Measurements from ENCODE around the gene VPS18. TPM values are rescaled to one million over a fixed set of nuclear protein-coding genes. Genes with fewer than 3 reads are reported as not detected.

The VPS18 gene
- total RNA-seq, 1 experiment from 2014 or later: 17.3 TPM

- peak; percentile 49 to 65 for DNase-seq
- Histone ChIP-seq H3K27me3 (no peaks in the 10 kb centered on the region), H3K36me3 (no peaks in the 10 kb centered on the region), H3K9me3 (replicated peaks) (no peaks in the 10 kb centered on the region), H3K4me1 (peaks cover 20% of the 10 kb centered on the region), H3K27ac (peak overlapping the region; percentile 31; the same call in 1 of the 2 replicates), H3K4me3 (peak overlapping the region; percentile 66)
These were observed 46.8 kb downstream of the VPS18 start for GRCh38 chr15:40941068-40941527.

GRCh38 chr15:40941528-40942336 lies 47.5 kb downstream of the VPS18 start:
- Histone ChIP-seq H3K4me1 (peaks cover 20% of the 10 kb centered on the region), H3K36me3 (no peaks in the 10 kb centered on the region), H3K9me3 (replicated peaks) (no peaks in the 10 kb centered on the region), H3K4me3 (peak overlapping the region; percentile 66), H3K27me3 (no peaks in the 10 kb centered on the region), H3K27ac (peak overlapping the region; percentile 31; the same call in 1 of the 2 replicates)
- peak; percentile 71 to 76 for DNase-seq

- no peaks in the 10 kb centered on the region for H3K36me3 ChIP-seq
- no peaks in the 10 kb centered on the region for H3K27me3 ChIP-seq
- no peaks in the 10 kb centered on the region for H3K9me3 ChIP-seq (replicated peaks)
- H3K4me3 ChIP-seq: peak overlapping the region; percentile 66
- peaks cover 16% of the 10 kb centered on the region for H3K4me1 ChIP-seq
- no peak overlapping the region for H3K27ac ChIP-seq
- no peak for DNase-seq
These were observed 48.1 kb downstream of the VPS18 start for GRCh38 chr15:40942337-40942854.

- H3K9me3 ChIP-seq (replicated peaks): no peaks in the 10 kb centered on the region
- H3K4me3 ChIP-seq: peak overlapping the region; percentile 66; the same call in 1 of the 2 replicates
- H3K27ac ChIP-seq: no peak overlapping the region
- no peaks in the 10 kb centered on the region for H3K36me3 ChIP-seq
- no peaks in the 10 kb centered on the region for H3K27me3 ChIP-seq
- H3K4me1 ChIP-seq: peaks cover 16% of the 10 kb centered on the region
- no peak for DNase-seq
These were observed 48.6 kb downstream of the VPS18 start for GRCh38 chr15:40942878-40943277.

- Histone ChIP-seq H3K4me3 (no peak overlapping the region), H3K9me3 (replicated peaks) (no peaks in the 10 kb centered on the region), H3K27me3 (no peaks in the 10 kb centered on the region), H3K36me3 (no peaks in the 10 kb centered on the region), H3K4me1 (peaks cover 16% of the 10 kb centered on the region), H3K27ac (no peak overlapping the region)
- no peak for DNase-seq
These were observed 49.6 kb downstream of the VPS18 start for GRCh38 chr15:40943764-40944365.

GRCh38 chr15:40944510-40945296 lies 50.5 kb downstream of the VPS18 start:
- Histone ChIP-seq H3K27me3 (no peaks in the 10 kb centered on the region), H3K9me3 (replicated peaks) (no peaks in the 10 kb centered on the region), H3K4me1 (peaks cover 16% of the 10 kb centered on the region), H3K4me3 (no peak overlapping the region), H3K27ac (no peak overlapping the region), H3K36me3 (no peaks in the 10 kb centered on the region)
- DNase-seq: no peak

GRCh38 chr15:40948706-40949473 lies 54.6 kb downstream of the VPS18 start:
- Histone ChIP-seq H3K27ac (no peak overlapping the region), H3K4me1 (no peaks in the 10 kb centered on the region), H3K9me3 (replicated peaks) (no peaks in the 10 kb centered on the region), H3K4me3 (no peak overlapping the region), H3K36me3 (no peaks in the 10 kb centered on the region; the same call in 1 of the 2 replicates), H3K27me3 (no peaks in the 10 kb centered on the region)
- DNase-seq: no peak

GRCh38 chr15:40949756-40950207 lies 55.5 kb downstream of the VPS18 start:
- Histone ChIP-seq H3K27ac (no peak overlapping the region), H3K9me3 (replicated peaks) (no peaks in the 10 kb centered on the region), H3K4me1 (no peaks in the 10 kb centered on the region), H3K27me3 (no peaks in the 10 kb centered on the region), H3K4me3 (no peak overlapping the region), H3K36me3 (no peaks in the 10 kb centered on the region; the same call in 1 of the 2 replicates)
- no peak for DNase-seq

GRCh38 chr15:40951764-40952163 lies 57.5 kb downstream of the VPS18 start:
- Histone ChIP-seq H3K27ac (no peak overlapping the region), H3K4me3 (no peak overlapping the region), H3K36me3 (no peaks in the 10 kb centered on the region; the same call in 1 of the 2 replicates), H3K4me1 (no peaks in the 10 kb centered on the region), H3K27me3 (no peaks in the 10 kb centered on the region), H3K9me3 (replicated peaks) (no peaks in the 10 kb centered on the region)
- no peak for DNase-seq

GRCh38 chr15:40952301-40952900 lies 58.2 kb downstream of the VPS18 start:
- no peaks in the 10 kb centered on the region; the same call in 1 of the 2 replicates for H3K36me3 ChIP-seq
- no peaks in the 10 kb centered on the region for H3K27me3 ChIP-seq
- H3K9me3 ChIP-seq (replicated peaks): no peaks in the 10 kb centered on the region
- peak overlapping the region; percentile 69 for H3K4me3 ChIP-seq
- peak overlapping the region; percentile 20; the same call in 1 of the 2 replicates for H3K27ac ChIP-seq
- H3K4me1 ChIP-seq: no peaks in the 10 kb centered on the region
- no peak for DNase-seq

- H3K36me3 ChIP-seq: no peaks in the 10 kb centered on the region; the same call in 1 of the 2 replicates
- peak within 1 kb of the TSS; percentile 69 for H3K4me3 ChIP-seq
- H3K4me1 ChIP-seq: peaks cover 5% of the 10 kb centered on the region; the same call in 1 of the 2 replicates
- DNase-seq: peak; percentile 93 to 95
- peak within 1 kb of the TSS; percentile 20; the same call in 1 of the 2 replicates for H3K27ac ChIP-seq
- no peaks in the 10 kb centered on the region for H3K9me3 ChIP-seq (replicated peaks)
- no peaks in the 10 kb centered on the region for H3K27me3 ChIP-seq
These were observed 58.9 kb downstream of the VPS18 start, which contains the start of gene CHAC1 for GRCh38 chr15:40952901-40953712. TSS of gene CHAC1 (plus strand) at chr15:40953471. CDS start at chr15:40953584, 113 bp downstream.
